K562 (cell line): ENCODE measurements around the gene CPM. TPM values are rescaled to one million over a fixed set of nuclear protein-coding genes. Genes with fewer than 3 reads are reported as not detected.

Experiments used
- ATAC-seq: fragments of 200-7000 bp; cut with Tn5 transposase; 3 replicates; pipeline ENCODE4 v1.9.1; 2020; ENCODE audit warnings: moderate library complexity
- BruUV-seq: library from RNA; stranded (reverse); fragments of 400-500 nt; replicated peaks from 2 replicates; lab custom pipeline; 2021; lab: Mats Ljungman, UMichigan
- CTCF ChIA-PET: fragments of 300-600 bp; formaldehyde crosslinking; extraction: SDS; loops from one replicate; lab custom pipeline; 2021; ENCODE audit warnings: low intra/inter-chr PET ratio; lab: Yijun Ruan, JAX
- POLR2A ChIA-PET: fragments of 300-600, 350-650 bp; sonication (Branson Sonifier 250); formaldehyde crosslinking; extraction: SDS; loops from one replicate; lab custom pipeline; 2021; ENCODE audit warnings: antibody characterized with exemption, inconsistent platforms; lab: Yijun Ruan, JAX
- DNase-seq, 4 experiments: peaks; one replicate each; pipeline versions ENCODE4 v3.0.0 to v3.0.0-alpha.2; 2011 to 2018; ENCODE audit warnings: low spot score in 3 of 4, mixed read lengths in 3 of 4; ENCODE audit errors: extremely low read depth in 1 of 4
- FAIRE-seq: peaks from 2 replicates; lab custom pipeline; 2011; peaks lifted over from hg19 to GRCh38; lab: Jason Lieb, UNC
- H2AFZ ChIP-seq: 2 replicates; pipeline ENCODE4 v1.6.0; 2011; ENCODE audit warnings: low read depth, low read length, control low read depth, inconsistent platforms
- H3K27ac ChIP-seq: fragments of 200-600 bp; 3 replicates; pipeline ENCODE4 v1.8.0; 2011; ENCODE audit warnings: low read depth, mild to moderate bottlenecking, control low read depth, inconsistent platforms, low read length, moderate library complexity, mixed read lengths; ENCODE audit errors: extremely low read depth
- H3K27me3 ChIP-seq, 2 experiments: fragments of 300-600 bp in 1 of 2; 2 replicates in 1 of 2; 3 replicates in 1 of 2; pipeline versions ENCODE4 v1.6.0 to v1.8.0; 2011; ENCODE audit warnings: inconsistent platforms in 2 of 2, low read length in 2 of 2, mild to moderate bottlenecking in 1 of 2, mixed read lengths in 1 of 2, moderate library complexity in 1 of 2; ENCODE audit not compliant: control insufficient read depth in 2 of 2, insufficient read depth in 2 of 2
- H3K36me3 ChIP-seq: fragments of 300-600 bp; 3 replicates; pipeline ENCODE4 v1.8.0; 2011; ENCODE audit warnings: mild to moderate bottlenecking, low read length, inconsistent platforms; ENCODE audit not compliant: control insufficient read depth, insufficient read depth
- H3K4me1 ChIP-seq, 2 experiments: fragments of 200-600 bp in 1 of 2; replicated peaks in 1 of 2; 2 replicates in 1 of 2; 3 replicates in 1 of 2; pipeline versions ENCODE4 v1.5.1 to v1.8.0; 2011; ENCODE audit warnings: inconsistent platforms in 2 of 2, low read length in 2 of 2, mild to moderate bottlenecking in 1 of 2, mixed read lengths in 1 of 2, moderate library complexity in 1 of 2; ENCODE audit not compliant: control insufficient read depth in 2 of 2, insufficient read depth in 2 of 2
- H3K4me2 ChIP-seq: 2 replicates; pipeline ENCODE4 v1.6.1; 2011; ENCODE audit warnings: low read length, control low read depth, inconsistent platforms, mixed read lengths; ENCODE audit not compliant: insufficient read depth
- H3K4me3 ChIP-seq: fragments of 200-600 bp; sonication (generic), shearing (Covaris generic); 2 replicates; pipeline ENCODE4 v1.5.1; 2016; ENCODE audit warnings: control low read depth, inconsistent platforms
- H3K79me2 ChIP-seq: fragments of 200-600 bp; 3 replicates; pipeline ENCODE4 v1.8.0; 2011; ENCODE audit warnings: low read length, inconsistent platforms; ENCODE audit not compliant: control insufficient read depth, insufficient read depth
- H3K9ac ChIP-seq, 2 experiments: 2 replicates each; pipeline versions ENCODE4 v1.6.0 to v1.6.1; 2011; ENCODE audit warnings: low read depth in 2 of 2, low read length in 2 of 2, control low read depth in 1 of 2, inconsistent platforms in 1 of 2, mild to moderate bottlenecking in 1 of 2, mixed read lengths in 1 of 2; ENCODE audit not compliant: insufficient read depth in 1 of 2
- H3K9me1 ChIP-seq: one replicate; pipeline ENCODE4 v1.6.0; 2011; ENCODE audit warnings: inconsistent platforms, mild to moderate bottlenecking, low read length, moderate library complexity; ENCODE audit not compliant: control insufficient read depth, insufficient read depth
- H3K9me3 ChIP-seq: replicated peaks from 2 replicates; pipeline ENCODE4 v1.5.1; 2011; ENCODE audit warnings: low read depth, low read length, inconsistent platforms; ENCODE audit not compliant: control insufficient read depth, insufficient read depth
- H4K20me1 ChIP-seq: replicated peaks from 2 replicates; pipeline ENCODE4 v1.6.1; 2011; ENCODE audit warnings: low read length, inconsistent platforms, mixed read lengths; ENCODE audit not compliant: control insufficient read depth, insufficient read depth
- BHLHE40 ChIP-seq: IDR thresholded peaks from 2 replicates; pipeline ENCODE4 v1.6.1; 2011; ENCODE audit warnings: low read length, improper control_type of control experiment
- DDX20 ChIP-seq: fragments of 450-650 bp; IDR thresholded peaks from 2 replicates; pipeline ENCODE4 v1.6.1; 2016; ENCODE audit warnings: missing genetic modification characterization, low read depth, mild to moderate bottlenecking, missing compliant biosample characterization, moderate library complexity
- FOXK1 ChIP-seq: sonication (generic); formaldehyde crosslinking; IDR thresholded peaks from 2 replicates; pipeline ENCODE4 v1.8.0; 2022; ENCODE audit warnings: missing genetic modification reagents, mild to moderate bottlenecking, borderline replicate concordance
- HDGF ChIP-seq: fragments of 450-650 bp; IDR thresholded peaks from 2 replicates; pipeline ENCODE4 v1.6.1; 2016
- PHB ChIP-seq: fragments of 250-450 bp; sonication (Bioruptor Pico); IDR thresholded peaks from 2 replicates; pipeline ENCODE4 v1.5.0; 2021
- PPARD ChIP-seq: fragments of 250-450 bp; sonication (Bioruptor Pico); IDR thresholded peaks from 2 replicates; pipeline ENCODE4 v1.8.0; 2022; ENCODE audit warnings: inconsistent platforms, mild to moderate bottlenecking, moderate library complexity
- SUPT5H ChIP-seq: fragments of 450-650 bp; IDR thresholded peaks from 2 replicates; pipeline ENCODE4 v1.6.1; 2016
- ZNF584 ChIP-seq: fragments of 200-800 bp; sonication (Bioruptor generic); IDR thresholded peaks from 2 replicates; pipeline ENCODE4 v1.6.1; 2016; ENCODE audit warnings: low read depth, mild to moderate bottlenecking, missing genetic modification characterization, missing compliant biosample characterization
- WGBS: fragments of 100-300 bp; shearing (Covaris generic); methylation state at CpG from one replicate; pipeline ENCODE4 v1.1.6; 2016; ENCODE audit warnings: low coverage, mixed read lengths; ENCODE audit not compliant: insufficient coverage; ENCODE audit errors: missing lambda C conversion rate; 5-methylcytosine and 5-hydroxymethylcytosine counted together
- in situ Hi-C: fragments of 300-500 bp; cut with MboI; formaldehyde crosslinking; loops from 4 replicates; pipeline ENCODE4 v1.15.0; 2018; ENCODE audit warnings: inconsistent platforms, mixed read lengths
- intact Hi-C: fragments of 100-400 bp; cut with micrococcal nuclease; formaldehyde crosslinking; loops from 2 replicates; pipeline ENCODE4 v1.14.2; 2022
- polyA plus RNA-seq, 8 experiments: library from polyadenylated mRNA; depleted of rRNA in 4 of 8; stranded (reverse) in 5 of 8; unstranded in 3 of 8; fragments of >200 nt; fragmentation: Nextera tagmentation in 2 of 8; fragmentation: Illumina TruSeq in 1 of 8; extraction: Ambion mirVana in 2 of 8; extraction: Trizol in 1 of 8; gene quantifications; 2 replicates each; pipeline versions ENCODE4 v1.2.1 to v1.2.3, GENCODE V29; 2011 to 2014; ENCODE audit warnings: inconsistent platforms in 1 of 8, missing spikeins in 1 of 8
- total RNA-seq, 7 experiments: library from RNA; depleted of rRNA in 6 of 7; stranded (reverse); fragments of >200 nt in 6 of 7; fragmentation: Illumina TruSeq in 2 of 7; extraction: Trizol in 2 of 7; gene quantifications; 2 replicates each; pipeline versions ENCODE4 v1.2.1 to v1.2.3, GENCODE V29; 2011 to 2021; ENCODE audit warnings: low replicate concordance in 1 of 7
- TF ChIP-seq, protein P1 (sequence below): fragments of 450-650 bp; conservative IDR thresholded peaks from 2 replicates; pipeline ENCODE4 v1.6.1; 2016; ENCODE audit warnings: missing genetic modification characterization, low read depth, mild to moderate bottlenecking, control low read depth, missing compliant biosample characterization
- TF ChIP-seq, protein P2 (sequence below): fragments of 250-450 bp; sonication (Bioruptor Pico); IDR thresholded peaks from 2 replicates; pipeline ENCODE4 v1.4.0; 2020; ENCODE audit warnings: mild to moderate bottlenecking, moderate library complexity
- TF ChIP-seq, protein P3 (sequence below): fragments of 450-650 bp; formaldehyde crosslinking; IDR thresholded peaks from 2 replicates; pipeline ENCODE4 v1.4.0; 2022; ENCODE audit warnings: missing genetic modification characterization
- TF ChIP-seq, protein P4 (sequence below): fragments of 200-400 bp; formaldehyde crosslinking; IDR thresholded peaks from 2 replicates; pipeline ENCODE4 v1.6.1; 2017; ENCODE audit warnings: mild to moderate bottlenecking, low read depth, low read length, moderate library complexity
- TF ChIP-seq, protein P5 (sequence below): sonication (generic); formaldehyde crosslinking; IDR thresholded peaks from 2 replicates; pipeline ENCODE4 v1.8.1; 2022; ENCODE audit warnings: missing genetic modification reagents

The CPM gene
- total and polyA plus RNA-seq, 9 of the 15 experiments (the other 6 are each of a cell fraction or from before 2014, with no cell fraction given): 0.31 TPM; not detected in 8

DNA sequence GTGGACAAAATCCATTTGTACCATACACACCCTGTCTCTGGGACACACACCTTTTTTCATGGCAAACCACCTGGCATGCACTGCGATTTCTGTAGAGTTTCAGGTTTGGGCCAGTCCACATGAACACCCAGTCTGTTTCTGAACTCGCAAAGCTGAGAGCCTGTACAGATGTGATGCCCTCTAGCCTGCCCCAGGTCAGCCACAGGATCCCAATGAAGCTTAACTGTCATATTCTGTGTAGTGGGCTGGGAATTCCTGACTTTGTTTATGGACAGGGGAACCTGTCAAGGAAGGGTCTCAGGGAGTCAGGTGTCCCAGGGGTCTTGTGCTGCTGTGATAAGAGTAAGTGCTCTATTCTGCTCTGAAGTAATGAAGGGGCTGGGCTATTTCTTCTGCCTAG lies 39.8 kb downstream of the CPM start:
- DNase-seq (no peak), FAIRE-seq (no peak), ATAC-seq (no peak)
- 0% methylated on average over 2 of the region's 2 CpGs for WGBS
- Histone ChIP-seq H3K9ac (no peak overlapping the region), H3K4me2 (no peak overlapping the region), H4K20me1 (no peaks in the 10 kb centered on the region), H3K36me3 (no peaks in the 10 kb centered on the region), H3K9me1 (no peaks in the 10 kb centered on the region), H3K4me3 (no peak overlapping the region), H3K79me2 (no peaks in the 10 kb centered on the region), H3K27me3 (peaks cover 5 to 13% of the 10 kb centered on the region in 2 experiments; a peak in 2 of 5 replicates), H3K4me1 (no peaks in the 10 kb centered on the region), H3K27ac (no peak overlapping the region), H3K9me3 (no peaks in the 10 kb centered on the region), H2AFZ (no peak overlapping the region)
- POLR2A ChIA-PET: no interaction called here
- BruUV-seq: no TSS peak
- intact Hi-C loops (no loop called here), in situ Hi-C loops (no loop called here)
- CTCF ChIA-PET: no interaction called here
- TF ChIP-seq BHLHE40 (no peak), PPARD (CRISPR knock-in tag) (no peak), DDX20 (tag) (no peak), FOXK1 (CRISPR knock-in tag) (no peak), ZNF584 (CRISPR knock-in tag) (no peak), SUPT5H (no peak), PHB (CRISPR knock-in tag) (no peak), HDGF (no peak)
- TF ChIP-seq, protein P1, sequence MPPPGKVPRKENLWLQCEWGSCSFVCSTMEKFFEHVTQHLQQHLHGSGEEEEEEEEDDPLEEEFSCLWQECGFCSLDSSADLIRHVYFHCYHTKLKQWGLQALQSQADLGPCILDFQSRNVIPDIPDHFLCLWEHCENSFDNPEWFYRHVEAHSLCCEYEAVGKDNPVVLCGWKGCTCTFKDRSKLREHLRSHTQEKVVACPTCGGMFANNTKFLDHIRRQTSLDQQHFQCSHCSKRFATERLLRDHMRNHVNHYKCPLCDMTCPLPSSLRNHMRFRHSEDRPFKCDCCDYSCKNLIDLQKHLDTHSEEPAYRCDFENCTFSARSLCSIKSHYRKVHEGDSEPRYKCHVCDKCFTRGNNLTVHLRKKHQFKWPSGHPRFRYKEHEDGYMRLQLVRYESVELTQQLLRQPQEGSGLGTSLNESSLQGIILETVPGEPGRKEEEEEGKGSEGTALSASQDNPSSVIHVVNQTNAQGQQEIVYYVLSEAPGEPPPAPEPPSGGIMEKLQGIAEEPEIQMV (tag): no peak
- TF ChIP-seq, protein P2, sequence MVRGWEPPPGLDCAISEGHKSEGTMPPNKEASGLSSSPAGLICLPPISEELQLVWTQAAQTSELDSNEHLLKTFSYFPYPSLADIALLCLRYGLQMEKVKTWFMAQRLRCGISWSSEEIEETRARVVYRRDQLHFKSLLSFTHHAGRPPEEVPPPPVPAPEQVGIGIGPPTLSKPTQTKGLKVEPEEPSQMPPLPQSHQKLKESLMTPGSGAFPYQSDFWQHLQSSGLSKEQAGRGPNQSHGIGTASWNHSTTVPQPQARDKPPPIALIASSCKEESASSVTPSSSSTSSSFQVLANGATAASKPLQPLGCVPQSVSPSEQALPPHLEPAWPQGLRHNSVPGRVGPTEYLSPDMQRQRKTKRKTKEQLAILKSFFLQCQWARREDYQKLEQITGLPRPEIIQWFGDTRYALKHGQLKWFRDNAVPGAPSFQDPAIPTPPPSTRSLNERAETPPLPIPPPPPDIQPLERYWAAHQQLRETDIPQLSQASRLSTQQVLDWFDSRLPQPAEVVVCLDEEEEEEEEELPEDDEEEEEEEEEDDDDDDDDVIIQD (CRISPR knock-in tag): no peak
- TF ChIP-seq, protein P3, sequence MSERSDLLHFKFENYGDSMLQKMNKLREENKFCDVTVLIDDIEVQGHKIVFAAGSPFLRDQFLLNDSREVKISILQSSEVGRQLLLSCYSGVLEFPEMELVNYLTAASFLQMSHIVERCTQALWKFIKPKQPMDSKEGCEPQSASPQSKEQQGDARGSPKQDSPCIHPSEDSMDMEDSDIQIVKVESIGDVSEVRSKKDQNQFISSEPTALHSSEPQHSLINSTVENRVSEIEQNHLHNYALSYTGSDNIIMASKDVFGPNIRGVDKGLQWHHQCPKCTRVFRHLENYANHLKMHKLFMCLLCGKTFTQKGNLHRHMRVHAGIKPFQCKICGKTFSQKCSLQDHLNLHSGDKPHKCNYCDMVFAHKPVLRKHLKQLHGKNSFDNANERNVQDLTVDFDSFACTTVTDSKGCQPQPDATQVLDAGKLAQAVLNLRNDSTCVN (CRISPR knock-in tag): no peak
- TF ChIP-seq, protein P4, sequence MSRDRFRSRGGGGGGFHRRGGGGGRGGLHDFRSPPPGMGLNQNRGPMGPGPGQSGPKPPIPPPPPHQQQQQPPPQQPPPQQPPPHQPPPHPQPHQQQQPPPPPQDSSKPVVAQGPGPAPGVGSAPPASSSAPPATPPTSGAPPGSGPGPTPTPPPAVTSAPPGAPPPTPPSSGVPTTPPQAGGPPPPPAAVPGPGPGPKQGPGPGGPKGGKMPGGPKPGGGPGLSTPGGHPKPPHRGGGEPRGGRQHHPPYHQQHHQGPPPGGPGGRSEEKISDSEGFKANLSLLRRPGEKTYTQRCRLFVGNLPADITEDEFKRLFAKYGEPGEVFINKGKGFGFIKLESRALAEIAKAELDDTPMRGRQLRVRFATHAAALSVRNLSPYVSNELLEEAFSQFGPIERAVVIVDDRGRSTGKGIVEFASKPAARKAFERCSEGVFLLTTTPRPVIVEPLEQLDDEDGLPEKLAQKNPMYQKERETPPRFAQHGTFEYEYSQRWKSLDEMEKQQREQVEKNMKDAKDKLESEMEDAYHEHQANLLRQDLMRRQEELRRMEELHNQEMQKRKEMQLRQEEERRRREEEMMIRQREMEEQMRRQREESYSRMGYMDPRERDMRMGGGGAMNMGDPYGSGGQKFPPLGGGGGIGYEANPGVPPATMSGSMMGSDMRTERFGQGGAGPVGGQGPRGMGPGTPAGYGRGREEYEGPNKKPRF: no peak
- TF ChIP-seq, protein P5, sequence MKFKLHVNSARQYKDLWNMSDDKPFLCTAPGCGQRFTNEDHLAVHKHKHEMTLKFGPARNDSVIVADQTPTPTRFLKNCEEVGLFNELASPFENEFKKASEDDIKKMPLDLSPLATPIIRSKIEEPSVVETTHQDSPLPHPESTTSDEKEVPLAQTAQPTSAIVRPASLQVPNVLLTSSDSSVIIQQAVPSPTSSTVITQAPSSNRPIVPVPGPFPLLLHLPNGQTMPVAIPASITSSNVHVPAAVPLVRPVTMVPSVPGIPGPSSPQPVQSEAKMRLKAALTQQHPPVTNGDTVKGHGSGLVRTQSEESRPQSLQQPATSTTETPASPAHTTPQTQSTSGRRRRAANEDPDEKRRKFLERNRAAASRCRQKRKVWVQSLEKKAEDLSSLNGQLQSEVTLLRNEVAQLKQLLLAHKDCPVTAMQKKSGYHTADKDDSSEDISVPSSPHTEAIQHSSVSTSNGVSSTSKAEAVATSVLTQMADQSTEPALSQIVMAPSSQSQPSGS (CRISPR knock-in tag): no peak
